ENCODE measurements around the gene POSTN.

POSTN gene

GRCh38 chr13:37645181-37645740 is 46.7 kb upstream of the POSTN start:
- H3K79me2 ChIP-seq (ENCODE audit: insufficient read depth, low read length) = no peaks in the 10 kb centered on the region
- TF ChIP-seq CTCF (IDR thresholded peaks at IDR 0.05; ENCODE audit: insufficient read depth, low read length, poor library complexity, severe bottlenecking) (no peak), EZH2phosphoT487 (conservative IDR thresholded peaks at IDR 0.05; ENCODE audit: low read length) (no peak)
- H3K36me3 ChIP-seq (ENCODE audit: low read length) = no peaks in the 10 kb centered on the region
- no peak overlapping the region for H3K27ac ChIP-seq (ENCODE audit: low read depth, low read length)
- no peak overlapping the region for H3K9ac ChIP-seq (ENCODE audit: low read length)
- no peak overlapping the region for H3K4me2 ChIP-seq (ENCODE audit: low read depth, low read length, poor library complexity, severe bottlenecking)
- H3K9me2 ChIP-seq (replicated peaks; ENCODE audit: insufficient read depth, low read length) = no peaks in the 10 kb centered on the region
- no peaks in the 10 kb centered on the region for H3K27me3 ChIP-seq (ENCODE audit: low read length)
- no peak overlapping the region for H2AFZ ChIP-seq (ENCODE audit: low read depth, low read length, severe bottlenecking)
- no peaks in the 10 kb centered on the region for H3K9me3 ChIP-seq (ENCODE audit: insufficient read depth, low read length)
- no peak overlapping the region for H3K4me3 ChIP-seq (ENCODE audit: insufficient read depth, low read length, poor library complexity, severe bottlenecking)
- H4K20me1 ChIP-seq (ENCODE audit: low read depth, low read length) = no peaks in the 10 kb centered on the region
- H3F3A ChIP-seq (ENCODE audit: insufficient read depth) = no peaks in the 10 kb centered on the region

GRCh38 chr13:37641391-37641790 is 42.8 kb upstream of the POSTN start:
- H3F3A ChIP-seq (ENCODE audit: insufficient read depth) = no peaks in the 10 kb centered on the region
- TF ChIP-seq EZH2phosphoT487 (conservative IDR thresholded peaks at IDR 0.05; ENCODE audit: low read length) (no peak), CTCF (IDR thresholded peaks at IDR 0.05; ENCODE audit: insufficient read depth, low read length, poor library complexity, severe bottlenecking) (no peak)
- H3K79me2 ChIP-seq (ENCODE audit: insufficient read depth, low read length) = no peaks in the 10 kb centered on the region
- H3K27ac ChIP-seq (ENCODE audit: low read depth, low read length) = no peak overlapping the region
- no peak overlapping the region for H3K4me2 ChIP-seq (ENCODE audit: low read depth, low read length, poor library complexity, severe bottlenecking)
- H3K4me3 ChIP-seq (ENCODE audit: insufficient read depth, low read length, poor library complexity, severe bottlenecking) = no peak overlapping the region
- no peaks in the 10 kb centered on the region for H4K20me1 ChIP-seq (ENCODE audit: low read depth, low read length)
- H3K9me2 ChIP-seq (replicated peaks; ENCODE audit: insufficient read depth, low read length) = no peaks in the 10 kb centered on the region
- H3K36me3 ChIP-seq (ENCODE audit: low read length) = no peaks in the 10 kb centered on the region
- H3K9ac ChIP-seq (ENCODE audit: low read length) = no peak overlapping the region
- no peaks in the 10 kb centered on the region for H3K27me3 ChIP-seq (ENCODE audit: low read length)
- no peak overlapping the region for H2AFZ ChIP-seq (ENCODE audit: low read depth, low read length, severe bottlenecking)
- H3K9me3 ChIP-seq (ENCODE audit: insufficient read depth, low read length) = no peaks in the 10 kb centered on the region

GRCh38 chr13:37640499-37640898 is 41.9 kb upstream of the POSTN start:
- no peak overlapping the region for H2AFZ ChIP-seq (ENCODE audit: low read depth, low read length, severe bottlenecking)
- TF ChIP-seq EZH2phosphoT487 (conservative IDR thresholded peaks at IDR 0.05; ENCODE audit: low read length) (no peak), CTCF (IDR thresholded peaks at IDR 0.05; ENCODE audit: insufficient read depth, low read length, poor library complexity, severe bottlenecking) (no peak)
- H3K36me3 ChIP-seq (ENCODE audit: low read length) = no peaks in the 10 kb centered on the region

More at GRCh38 chr13:37640499-37640898, 41.9 kb upstream of the POSTN start:
- no peaks in the 10 kb centered on the region for H4K20me1 ChIP-seq (ENCODE audit: low read depth, low read length)
- no peak overlapping the region for H3K27ac ChIP-seq (ENCODE audit: low read depth, low read length)
- no peak overlapping the region for H3K4me3 ChIP-seq (ENCODE audit: insufficient read depth, low read length, poor library complexity, severe bottlenecking)
- H3F3A ChIP-seq (ENCODE audit: insufficient read depth) = no peaks in the 10 kb centered on the region
- no peak overlapping the region for H3K4me2 ChIP-seq (ENCODE audit: low read depth, low read length, poor library complexity, severe bottlenecking)
- H3K9ac ChIP-seq (ENCODE audit: low read length) = no peak overlapping the region
- no peaks in the 10 kb centered on the region for H3K79me2 ChIP-seq (ENCODE audit: insufficient read depth, low read length)
- H3K27me3 ChIP-seq (ENCODE audit: low read length) = no peaks in the 10 kb centered on the region
- no peaks in the 10 kb centered on the region for H3K9me3 ChIP-seq (ENCODE audit: insufficient read depth, low read length)
- H3K9me2 ChIP-seq (replicated peaks; ENCODE audit: insufficient read depth, low read length) = no peaks in the 10 kb centered on the region
